Cardiac muscle cell (in vitro differentiated cells and primary cell): ENCODE results near the gene OVCH1. TPM values are rescaled to one million over a fixed set of nuclear protein-coding genes. Genes with fewer than 3 reads are reported as not detected.

Experiments
- DNase-seq, 2 donors: peaks; one replicate each; pipeline versions ENCODE4 v3.0.0 to v3.0.0-alpha.2; 2010 to 2017; ENCODE audit warnings: low read depth in 1 of 2, low spot score in 1 of 2
- H3K27ac ChIP-seq: fragments of 200-600 bp; sonication (generic); 2 replicates; pipeline ENCODE4 v1.5.1; 2016
- H3K27me3 ChIP-seq: fragments of 200-600 bp; sonication (generic); 2 replicates; pipeline ENCODE4 v1.6.0; 2016; ENCODE audit warnings: control low read depth
- H3K36me3 ChIP-seq: fragments of 200-600 bp; sonication (generic); 2 replicates; pipeline ENCODE4 v1.5.1; 2016; ENCODE audit warnings: control low read depth
- H3K4me1 ChIP-seq: fragments of 200-600 bp; sonication (generic); 2 replicates; pipeline ENCODE4 v1.8.1; 2017; ENCODE audit warnings: low read depth, mild to moderate bottlenecking, mixed run types
- H3K4me3 ChIP-seq: fragments of 200-600 bp; sonication (generic); 2 replicates; pipeline ENCODE4 v1.5.1; 2016; ENCODE audit warnings: mild to moderate bottlenecking
- H3K9me3 ChIP-seq: fragments of 200-600 bp; sonication (generic); 2 replicates; pipeline ENCODE4 v1.5.1; 2017; ENCODE audit warnings: low read depth, mild to moderate bottlenecking, control low read depth
- CTCF ChIP-seq: IDR thresholded peaks from 2 replicates; pipeline ENCODE4 v1.5.1; 2012; ENCODE audit warnings: low read depth, mild to moderate bottlenecking, low read length
- polyA plus RNA-seq: library from polyadenylated mRNA; unstranded; fragments of >200 nt; fragmentation: Nextera tagmentation; extraction: Ambion mirVana; gene quantifications from 2 replicates; pipeline ENCODE4 v1.2.1, GENCODE V29; 2016
- total RNA-seq: library from RNA; depleted of rRNA; stranded (reverse); fragments of >200 nt; gene quantifications from 2 replicates; pipeline ENCODE4 v1.2.3, GENCODE V29; 2016

The OVCH1 gene
- total RNA-seq (0.07 TPM in 1 of 2 replicates, not detected in the other), polyA plus RNA-seq (not detected in 2 replicates)

GRCh38 chr12:29497588-29497987 is at the start of gene OVCH1:
Gene OVCH1, minus strand, starts transcription at chr12:29497686. Its CDS starts 0 bp downstream, at chr12:29497686.
- DNase-seq: no peak
- no peaks in the 10 kb centered on the region for H3K9me3 ChIP-seq
- no peaks in the 10 kb centered on the region for H3K27me3 ChIP-seq
- TF ChIP-seq CTCF: no peak
- no peak within 1 kb of the TSS for H3K4me3 ChIP-seq
- H3K4me1 ChIP-seq: no peaks in the 10 kb centered on the region
- H3K27ac ChIP-seq: no peak within 1 kb of the TSS
- no peaks in the 10 kb centered on the region for H3K36me3 ChIP-seq

GRCh38 chr12:29547151-29547632 is 49.7 kb upstream of the OVCH1 start:
- H3K9me3 ChIP-seq: no peaks in the 10 kb centered on the region
- no peaks in the 10 kb centered on the region for H3K27me3 ChIP-seq
- H3K27ac ChIP-seq: no peak overlapping the region
- peak in 1 of 2 donors; percentile 19 for DNase-seq
- TF ChIP-seq CTCF: no peak
- no peaks in the 10 kb centered on the region for H3K4me1 ChIP-seq
- no peaks in the 10 kb centered on the region for H3K36me3 ChIP-seq
- H3K4me3 ChIP-seq: no peak overlapping the region

GRCh38 chr12:29546000-29546399 is 48.5 kb upstream of the OVCH1 start:
- no peak for TF ChIP-seq CTCF
- H3K4me1 ChIP-seq: no peaks in the 10 kb centered on the region
- no peaks in the 10 kb centered on the region for H3K27me3 ChIP-seq
- H3K27ac ChIP-seq: no peak overlapping the region
- no peaks in the 10 kb centered on the region for H3K9me3 ChIP-seq
- no peaks in the 10 kb centered on the region for H3K36me3 ChIP-seq
- no peak for DNase-seq
- H3K4me3 ChIP-seq: no peak overlapping the region

- no peak for TF ChIP-seq CTCF
- H3K4me1 ChIP-seq: no peaks in the 10 kb centered on the region
- no peak overlapping the region for H3K27ac ChIP-seq
- H3K4me3 ChIP-seq: no peak overlapping the region
- DNase-seq: no peak
- no peaks in the 10 kb centered on the region for H3K36me3 ChIP-seq
- H3K9me3 ChIP-seq: no peaks in the 10 kb centered on the region
- H3K27me3 ChIP-seq: no peaks in the 10 kb centered on the region
These were observed 47.6 kb upstream of the OVCH1 start for GRCh38 chr12:29545102-29545467.

GRCh38 chr12:29544428-29545101 is 47.1 kb upstream of the OVCH1 start:
- Histone ChIP-seq H3K36me3 (no peaks in the 10 kb centered on the region), H3K4me1 (no peaks in the 10 kb centered on the region), H3K27me3 (no peaks in the 10 kb centered on the region), H3K4me3 (no peak overlapping the region), H3K9me3 (no peaks in the 10 kb centered on the region), H3K27ac (no peak overlapping the region)
- DNase-seq: no peak
- no peak for TF ChIP-seq CTCF
